NCI-H2227 (cell line): ENCODE results near the gene AQP12B.

Experiments
- DNase-seq: peaks from one replicate; lab custom pipeline; 2025; ENCODE audit not compliant: unreplicated experiment; lab: John Stamatoyannopoulos, UW

AQP12B gene

DNA sequence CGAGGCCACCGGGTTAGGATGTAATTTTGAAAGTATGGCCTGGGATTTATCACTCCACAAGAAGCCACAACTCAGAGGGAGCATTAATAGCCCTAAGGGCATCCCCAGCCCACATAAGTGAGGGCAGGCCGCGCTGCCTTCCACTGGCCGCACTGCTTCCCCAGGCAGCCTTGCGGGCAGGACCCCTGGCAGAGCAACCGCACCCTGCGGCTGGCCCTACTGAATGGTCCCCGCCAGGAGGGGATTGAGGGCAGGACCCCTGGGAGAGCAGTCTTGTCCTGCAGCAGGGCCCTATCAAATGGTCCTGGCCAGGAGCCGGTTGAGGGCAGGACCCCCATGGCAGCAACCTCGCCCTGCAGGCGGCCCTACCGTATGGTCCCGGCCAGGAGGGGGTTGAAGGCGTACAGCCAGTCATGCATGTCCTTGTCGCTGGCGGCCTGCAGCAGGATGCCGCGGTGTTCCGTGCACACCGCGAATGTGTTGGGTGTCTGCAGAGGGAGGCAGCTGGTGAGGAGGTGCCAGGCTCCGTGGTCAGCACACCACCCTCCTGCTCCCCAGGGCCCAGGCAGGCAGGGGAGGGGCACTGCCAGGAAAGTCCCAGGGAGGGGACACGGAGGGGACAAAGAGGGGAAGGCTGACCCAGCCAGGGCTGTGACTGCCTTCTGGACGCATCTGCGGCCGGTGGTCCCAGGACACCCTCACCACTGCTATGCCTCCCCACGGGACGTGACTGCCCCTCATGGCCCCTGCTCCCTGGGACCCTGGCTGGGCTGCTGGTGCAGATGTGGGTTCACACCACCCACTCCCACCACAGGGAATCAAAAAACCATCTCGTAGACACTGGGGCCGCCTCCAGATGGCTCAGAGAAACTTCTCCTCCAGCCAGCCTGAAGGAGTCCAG, 35.2 kb upstream of the AQP12B start:
- DNase-seq, result no peak

DNA sequence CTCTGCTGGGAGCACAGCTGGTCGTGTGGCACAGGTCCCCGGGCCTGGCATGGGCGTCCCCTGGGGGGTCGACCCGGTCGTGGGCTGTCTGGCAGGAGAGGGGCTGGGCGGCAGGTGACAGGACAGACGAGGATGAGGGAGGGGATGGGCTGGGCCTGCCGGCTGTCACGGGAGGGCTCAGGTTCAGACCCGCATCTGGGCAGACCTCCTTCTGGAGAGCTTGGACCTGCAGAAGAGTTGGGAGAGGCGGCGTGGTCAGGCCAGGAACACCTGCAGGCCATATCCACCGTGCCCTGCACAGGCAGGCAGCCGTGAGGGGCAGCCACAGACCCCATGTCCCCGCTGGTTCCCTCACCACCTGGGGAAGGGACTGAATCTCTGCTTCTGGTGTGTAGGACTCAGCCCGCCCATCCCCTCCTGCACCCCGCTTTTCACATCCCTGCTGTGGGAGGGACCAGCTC, 34.5 kb upstream of the AQP12B start:
- DNase-seq, result no peak

DNA sequence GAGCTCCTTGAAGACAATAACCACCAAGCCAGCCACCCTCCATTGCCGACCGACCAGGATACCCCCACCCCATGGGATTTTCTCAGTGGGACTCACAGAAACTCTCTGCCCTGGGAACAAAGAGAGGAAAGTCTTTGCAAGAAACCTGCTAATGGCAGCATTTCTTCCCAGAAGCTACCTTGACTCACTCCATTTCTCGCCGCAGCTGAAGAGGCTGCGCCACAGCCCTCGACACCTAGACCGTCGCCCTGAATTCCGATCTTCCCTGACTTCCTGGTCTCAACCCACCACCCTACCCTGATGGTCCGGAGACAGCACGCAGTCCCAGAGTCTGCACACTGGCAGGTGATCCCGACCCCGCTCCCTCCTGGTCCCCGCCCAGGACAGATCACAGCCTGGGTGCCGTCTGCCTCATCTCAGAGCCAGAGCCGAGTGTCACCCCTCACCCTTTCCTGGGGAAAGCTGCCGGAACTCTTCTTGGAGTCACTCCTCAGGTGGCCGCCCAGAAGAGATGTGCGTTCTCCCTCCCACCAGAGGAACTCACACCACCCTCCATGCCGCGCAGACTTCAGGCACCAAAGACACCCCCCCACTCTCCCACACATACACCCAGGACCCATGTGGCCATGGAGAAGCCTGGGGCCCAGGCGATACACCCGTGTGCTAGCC, 33.6 kb upstream of the AQP12B start:
- DNase-seq, result no peak

DNA sequence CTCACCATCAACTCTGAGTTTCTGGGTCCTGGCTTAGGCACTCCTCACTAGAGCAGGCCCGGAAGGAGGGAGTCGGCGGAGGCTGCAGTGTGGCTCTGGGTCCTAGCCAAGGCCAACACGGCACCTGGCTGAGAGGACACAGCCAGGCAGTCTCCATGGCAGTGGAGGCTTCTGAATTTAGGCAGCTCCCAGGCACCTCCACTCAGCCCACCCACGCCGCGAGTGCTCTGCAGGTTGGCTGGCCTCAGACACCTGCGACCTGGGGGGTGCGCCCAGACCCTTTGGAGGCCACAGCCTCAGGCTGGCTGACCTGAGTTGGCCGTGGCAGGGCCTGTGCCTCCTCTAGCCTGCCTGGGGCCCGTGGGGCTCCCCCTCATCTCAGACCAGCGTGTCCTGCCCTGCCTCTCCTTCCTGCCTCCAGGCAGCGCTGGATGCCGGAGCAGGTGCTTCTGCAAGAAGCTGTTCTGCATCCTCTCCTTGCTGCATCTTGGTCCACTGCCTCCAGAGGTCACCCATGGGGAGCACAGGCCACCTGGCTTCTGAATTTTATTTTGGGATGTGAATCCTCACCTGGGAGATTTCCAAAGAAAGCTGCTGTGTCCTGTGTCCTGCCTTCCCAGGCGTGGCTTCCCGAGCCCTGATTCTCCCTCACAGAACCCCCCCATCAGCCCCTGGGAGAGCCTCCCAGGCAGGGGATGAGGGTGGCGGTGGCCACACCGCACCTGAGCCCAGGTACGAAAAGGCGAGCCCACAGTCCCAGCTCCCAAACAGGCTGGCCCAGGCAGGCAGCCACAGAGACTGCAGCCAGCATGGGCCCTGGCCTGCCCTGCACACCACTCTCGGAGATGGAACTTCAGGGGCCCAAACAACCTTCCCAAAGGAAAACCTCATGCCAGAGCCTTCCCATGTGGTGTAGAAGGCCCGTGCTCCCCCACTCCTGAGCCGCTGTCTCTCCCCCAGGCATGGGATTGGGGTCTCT, 32.4 kb upstream of the AQP12B start:
- no peak for DNase-seq

DNA sequence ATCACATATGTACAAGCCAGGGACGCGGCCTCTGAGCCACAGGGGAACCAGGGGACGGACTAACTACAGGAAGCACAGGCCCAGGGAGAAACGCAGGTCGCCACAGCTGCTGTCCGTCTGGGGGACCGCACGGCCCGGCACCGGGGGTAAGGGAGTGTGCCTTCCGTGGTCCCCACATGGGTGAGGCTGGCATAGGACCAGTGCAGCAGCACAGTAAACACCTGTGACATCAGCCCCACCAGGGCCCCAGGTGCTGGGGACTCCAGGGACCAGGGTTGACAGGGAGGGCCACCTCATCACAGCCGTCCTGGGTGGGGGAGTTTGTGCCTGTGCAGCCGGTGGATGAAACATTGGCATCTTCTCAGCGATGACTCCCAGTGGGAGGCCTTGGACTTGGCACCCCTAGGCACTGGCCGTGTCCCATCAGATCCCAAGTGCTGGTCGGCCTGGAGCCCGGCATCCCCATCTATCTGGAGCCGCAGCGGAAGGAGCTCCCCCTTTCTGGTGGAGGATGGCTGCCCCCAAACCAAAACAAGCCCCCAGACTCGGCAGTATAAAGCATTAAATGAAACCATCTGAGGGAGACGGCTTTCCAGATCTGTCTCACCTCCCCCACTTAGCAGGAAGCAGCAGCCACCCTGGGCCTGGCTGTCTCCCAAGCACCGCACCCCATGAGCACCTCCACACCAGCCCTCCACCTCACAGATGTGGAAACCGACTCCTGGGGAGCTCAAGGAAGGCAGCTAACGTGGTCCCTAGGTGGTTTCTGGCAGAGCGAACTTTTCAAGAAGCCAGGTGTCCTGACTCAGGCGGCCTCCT, 31.5 kb upstream of the AQP12B start:
- no peak for DNase-seq

DNA sequence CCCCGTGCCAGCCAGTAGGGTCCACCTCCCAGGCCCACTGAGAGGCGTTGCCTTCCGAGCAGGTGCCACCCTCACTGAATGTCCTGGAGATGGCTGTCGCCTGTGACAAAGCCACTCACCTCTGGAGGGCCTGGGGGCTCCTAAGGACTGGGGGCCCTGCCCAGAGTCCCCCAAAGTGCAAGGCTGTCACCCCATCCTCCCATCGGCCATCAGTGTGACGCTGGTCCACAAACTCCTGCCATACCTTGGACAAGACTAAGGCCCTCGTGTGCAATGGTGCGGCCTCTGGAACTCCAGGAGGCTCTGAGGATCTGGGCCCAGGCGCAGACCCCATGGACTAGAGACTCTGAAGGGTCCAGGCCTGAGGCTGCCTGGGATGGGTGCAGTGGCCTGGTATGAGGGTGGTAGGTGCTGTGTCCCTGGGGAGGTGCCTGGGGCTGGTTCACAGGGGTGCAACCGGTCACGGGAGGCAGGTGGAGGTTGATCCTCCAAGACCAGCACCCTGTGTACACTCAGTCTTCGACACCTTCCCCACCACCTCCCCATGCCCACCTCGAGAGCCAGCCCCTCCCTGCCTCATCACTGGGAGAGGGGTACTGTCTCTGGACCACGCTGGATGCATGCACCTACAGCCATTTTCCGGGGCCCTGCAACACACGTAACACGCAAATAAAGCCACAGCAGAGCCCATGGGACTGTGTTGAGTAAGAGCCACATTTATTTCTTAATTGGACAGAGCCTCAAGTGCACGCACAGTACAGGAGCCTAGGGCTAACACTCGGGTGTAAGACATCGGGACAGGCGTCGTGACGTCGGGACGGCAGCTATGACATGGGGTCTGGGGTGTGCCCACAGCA, 30.6 kb upstream of the AQP12B start:
- no peak for DNase-seq

DNA sequence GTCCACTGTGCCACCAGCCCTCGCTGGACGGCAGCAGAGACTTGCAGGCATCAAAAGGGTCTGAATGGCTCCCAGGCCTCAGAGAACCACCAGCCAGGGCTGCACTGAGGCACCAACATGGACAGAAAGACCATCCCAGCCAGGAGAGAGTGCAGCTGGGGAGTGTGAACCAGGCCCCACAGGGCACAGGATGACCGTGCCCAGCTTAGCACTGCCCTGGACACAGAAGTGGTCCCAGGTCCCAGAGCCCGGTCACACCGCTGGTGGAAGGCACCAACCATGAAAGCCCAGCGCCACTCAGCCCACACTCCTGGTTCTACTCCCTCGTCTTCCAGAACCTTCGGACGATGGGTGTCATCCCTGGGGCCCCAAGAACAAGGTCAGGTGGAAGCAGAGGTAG, 29.4 kb upstream of the AQP12B start:
- no peak for DNase-seq

DNA sequence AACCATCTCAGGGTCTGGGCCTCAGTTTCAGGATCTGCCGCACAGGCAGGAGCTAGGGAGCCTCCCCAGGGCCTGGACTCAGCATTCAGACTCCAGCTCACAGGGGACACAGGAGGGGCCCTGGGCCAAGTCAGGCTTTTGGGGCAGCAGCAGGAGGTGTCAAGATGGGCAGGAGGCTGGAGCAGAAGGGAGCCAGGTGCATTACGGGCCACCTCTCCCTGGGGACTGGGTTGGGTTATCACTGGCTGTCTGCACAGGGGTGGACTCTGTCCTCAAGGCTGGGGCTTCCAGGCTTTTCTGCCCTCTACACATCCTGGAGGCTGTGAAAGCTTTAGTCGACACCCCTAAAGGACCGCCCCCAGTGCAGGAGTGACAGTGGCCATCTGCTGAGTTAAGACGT, 29.0 kb upstream of the AQP12B start:
- no peak for DNase-seq

DNA sequence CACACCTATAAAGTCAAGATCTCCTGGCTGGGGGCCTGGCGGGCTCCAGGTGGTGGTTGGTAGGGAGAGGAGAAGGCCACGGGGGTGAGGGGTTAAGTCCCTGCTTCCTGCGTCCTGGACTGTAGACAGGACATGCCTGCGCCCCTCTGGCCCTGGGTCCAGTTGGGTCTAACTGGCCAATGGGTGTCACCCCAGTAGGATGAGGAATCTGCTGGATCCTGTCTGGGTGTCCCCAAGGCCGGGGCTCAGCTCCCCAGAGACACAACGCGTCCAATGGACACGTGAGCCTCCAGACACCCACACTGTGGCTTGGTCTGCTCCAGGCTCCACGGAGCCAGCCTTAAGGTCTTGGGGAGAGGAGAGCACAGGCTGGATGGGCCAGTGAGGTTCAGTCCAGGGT, 28.6 kb upstream of the AQP12B start:
- no peak for DNase-seq

DNA sequence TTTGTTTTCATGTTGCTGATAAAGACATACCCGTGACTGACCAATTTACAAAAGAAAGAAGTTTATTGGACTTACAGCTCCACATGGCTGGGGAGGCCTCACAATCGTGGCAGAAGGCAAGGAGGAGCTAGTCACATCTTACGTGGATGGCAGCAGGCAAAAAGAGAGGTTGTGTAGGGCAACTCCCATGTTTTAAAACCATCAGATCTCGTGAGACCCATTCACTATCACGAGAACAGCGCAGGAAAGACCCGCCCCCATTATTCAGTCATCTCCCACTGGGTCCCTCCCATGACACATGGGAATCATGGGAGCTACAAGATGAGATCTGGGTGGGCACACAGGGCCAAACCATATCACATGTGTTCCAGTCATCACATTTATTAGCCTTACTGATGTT, 25.8 kb upstream of the AQP12B start:
- DNase-seq, result no peak

DNA sequence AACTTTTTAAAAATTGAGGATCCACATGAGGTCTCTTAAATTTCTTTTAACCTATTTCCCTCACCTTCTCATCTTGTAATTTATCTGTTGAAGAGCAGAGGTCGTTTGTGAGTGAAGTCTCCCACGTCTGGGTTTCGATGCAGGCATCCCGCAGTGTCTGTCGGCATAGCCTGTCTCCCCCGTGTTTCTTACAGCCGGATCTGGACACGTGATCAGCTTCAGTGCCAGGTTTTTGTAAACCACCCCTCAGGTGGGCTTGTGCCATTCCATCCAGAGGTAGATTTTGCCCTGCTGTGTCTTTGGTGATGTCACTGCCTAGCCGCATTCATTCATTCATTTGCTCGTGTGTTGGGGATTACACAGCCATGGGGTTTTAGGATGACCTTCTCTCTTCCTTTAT, 25.1 kb upstream of the AQP12B start:
- no peak for DNase-seq

DNA sequence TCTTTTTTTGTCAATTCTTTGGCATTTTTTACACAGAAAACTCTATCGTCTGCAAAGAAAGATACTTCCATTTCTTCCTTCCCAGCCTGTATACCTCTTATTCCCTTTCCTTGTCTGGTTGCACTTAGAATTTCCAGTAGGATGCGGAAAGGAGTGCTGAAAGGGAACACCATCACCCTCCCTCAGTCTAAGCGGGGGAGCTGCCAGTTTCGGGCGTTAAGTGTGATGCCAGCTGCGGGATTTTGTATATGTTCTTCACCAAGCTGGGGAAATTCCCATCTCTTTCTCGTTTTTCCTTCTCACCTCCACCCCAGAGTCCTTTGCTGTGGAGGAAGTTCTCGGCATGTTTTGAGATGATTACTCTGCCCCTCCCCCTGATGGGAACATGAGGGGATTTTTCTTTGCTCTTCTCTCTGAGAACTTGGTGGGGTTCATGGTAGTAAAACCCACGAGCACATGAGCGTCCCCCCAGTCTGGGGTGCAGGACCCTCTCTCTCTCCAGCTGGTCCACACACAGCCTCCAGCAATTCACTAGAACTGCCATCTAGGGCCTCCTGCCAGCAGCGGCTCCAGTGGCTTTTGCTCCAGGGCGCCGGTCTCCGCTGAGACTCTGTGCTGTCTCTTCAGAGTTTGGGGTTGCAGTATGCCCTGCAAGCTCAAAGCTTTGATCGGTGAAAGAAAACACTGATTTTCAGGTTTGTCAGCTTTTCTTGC, 24.5 kb upstream of the AQP12B start:
- no peak for DNase-seq

DNA sequence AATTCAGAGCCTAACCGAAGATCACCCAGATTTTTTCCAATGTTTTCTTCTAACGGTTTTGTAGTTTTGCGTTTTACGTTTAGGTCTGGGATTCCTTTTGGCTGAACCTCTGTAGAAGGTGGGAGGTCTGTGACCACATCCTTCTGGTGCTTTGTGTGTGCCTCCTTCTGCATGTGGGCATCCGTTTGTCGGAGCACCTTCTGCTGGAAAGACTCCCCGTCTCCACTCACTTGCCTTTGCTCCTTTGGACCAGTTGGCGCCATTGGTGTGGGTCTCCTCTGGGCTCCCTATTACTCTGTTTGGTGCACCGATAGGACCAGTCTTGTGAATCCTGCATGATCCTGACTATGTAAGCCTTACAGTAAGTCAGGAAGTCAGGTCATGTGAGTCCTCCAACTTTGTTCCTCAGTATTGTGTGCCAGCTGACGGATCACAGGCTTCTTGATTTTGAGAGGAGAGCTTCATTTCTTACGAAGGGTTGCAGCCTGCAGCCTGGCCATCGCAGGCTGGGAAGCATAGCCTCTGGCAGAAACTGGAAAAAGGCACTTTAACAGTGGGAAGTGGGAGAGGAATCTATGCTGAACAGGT, 22.6 kb upstream of the AQP12B start:
- no peak for DNase-seq

DNA sequence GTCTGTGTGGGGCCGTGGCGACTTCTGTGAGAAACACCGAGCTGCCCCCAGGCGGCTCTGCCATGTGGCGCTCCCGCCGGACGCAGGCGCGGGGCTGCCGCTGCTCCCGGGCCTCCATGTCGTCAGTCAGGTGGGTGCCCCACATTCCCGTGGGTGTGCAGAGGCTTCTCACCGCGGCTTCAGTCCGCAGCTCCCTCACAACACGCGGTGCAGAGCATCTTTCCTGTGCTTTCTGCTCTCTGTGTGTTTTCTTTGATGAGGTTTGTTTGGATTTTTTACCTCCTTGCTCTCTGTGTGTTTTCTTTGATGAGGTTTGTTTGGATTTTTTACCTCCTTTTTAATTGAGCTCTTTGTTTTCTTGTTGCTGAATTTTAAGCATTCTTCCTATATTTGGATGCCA, 22.0 kb upstream of the AQP12B start:
- no peak for DNase-seq

DNA sequence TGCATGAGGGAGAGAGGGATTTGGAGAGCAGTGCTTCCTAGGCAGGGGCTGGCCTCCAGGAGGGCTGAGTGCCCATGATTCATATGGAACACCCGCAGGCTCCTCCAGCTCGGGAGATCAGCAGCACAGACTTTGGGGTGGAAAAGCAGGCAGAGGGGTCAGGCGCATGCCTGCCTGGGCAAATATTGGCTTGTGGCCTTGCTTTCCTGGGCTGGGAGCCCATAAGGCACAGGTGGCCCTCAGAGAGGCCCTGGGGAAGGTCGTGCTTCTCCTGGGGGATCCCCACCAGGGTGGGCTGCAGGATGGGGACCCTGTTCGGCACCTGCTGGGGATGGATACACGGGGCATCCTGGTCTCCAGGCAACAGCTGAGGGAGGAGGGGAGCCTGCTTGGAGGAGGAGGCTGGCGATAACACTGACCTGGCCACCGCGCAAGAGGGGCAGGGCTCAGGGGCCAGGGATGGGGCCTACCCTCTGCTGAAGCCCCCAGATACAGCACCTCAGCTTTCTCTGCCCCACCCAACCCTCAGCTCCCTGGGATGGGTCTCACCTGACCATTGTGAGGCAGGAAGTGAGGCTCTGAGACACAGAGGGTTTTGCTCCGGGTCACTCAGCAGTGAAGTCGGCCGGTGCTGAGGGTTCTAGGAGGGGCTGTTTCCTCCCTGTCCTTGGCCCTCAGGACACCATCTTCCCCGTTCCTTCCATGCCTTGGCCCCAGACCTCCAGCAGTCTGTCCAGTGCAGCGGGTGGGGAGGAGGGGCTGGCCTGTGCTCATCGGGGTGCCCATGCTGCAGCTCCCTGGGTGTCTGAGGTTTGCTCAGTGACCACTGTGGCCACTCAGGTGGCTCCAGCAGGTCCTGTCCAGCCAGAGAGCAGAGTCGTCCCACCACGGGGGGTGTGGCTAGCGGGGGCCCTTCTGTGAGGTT, 21.0 kb upstream of the AQP12B start:
- DNase-seq, result no peak

DNA sequence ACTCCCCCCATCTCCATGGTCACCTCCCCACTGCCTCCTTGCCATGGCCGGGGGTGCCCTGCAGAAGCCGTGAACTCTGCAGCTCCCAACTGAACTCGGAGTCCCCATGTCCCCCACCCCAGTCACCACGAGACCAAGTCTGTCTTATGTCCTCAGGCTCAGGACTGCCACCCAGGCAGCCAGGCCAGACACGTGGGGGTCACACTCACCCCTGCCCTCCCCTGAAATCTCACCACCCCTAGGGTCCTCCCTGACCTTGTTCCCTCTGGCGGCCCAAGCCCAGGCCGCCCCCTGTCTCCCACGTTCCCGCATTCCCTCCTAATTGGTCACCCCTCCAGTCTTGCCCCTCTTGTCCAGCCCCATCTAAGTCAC, 19.9 kb upstream of the AQP12B start:
- DNase-seq, result no peak
